WTC11 (cell line): ENCODE measurements around the gene SEC16A. TPM values are rescaled to one million over a fixed set of nuclear protein-coding genes. Genes with fewer than 3 reads are reported as not detected.

ENCODE experiments used
- ATAC-seq: fragments of 200-7000 bp; cut with Tn5 transposase; 2 replicates; pipeline ENCODE4 v1.10.0; 2021; ENCODE audit warnings: mild to moderate bottlenecking, moderate library complexity
- CTCF ChIA-PET: fragments of 300-600 bp; sonication (Branson Sonifier 250); formaldehyde crosslinking; loops from one replicate; lab custom pipeline; 2021; ENCODE audit warnings: antibody characterized with exemption; lab: Charles Lee
- POLR2A ChIA-PET: fragments of 350-600 bp; sonication (Branson Sonifier 250); formaldehyde crosslinking; loops from one replicate; lab custom pipeline; 2021; ENCODE audit warnings: antibody characterized with exemption; lab: Charles Lee
- DNase-seq: peaks from one replicate; pipeline ENCODE4 v3.0.0; 2021; ENCODE audit warnings: low spot score
- H3K27ac Mint-ChIP-seq: 2 replicates; pipeline ENCODE4 v1.8.0; 2021; ENCODE audit warnings: mixed read lengths
- H3K27me3 Mint-ChIP-seq: 2 replicates; pipeline ENCODE4 v1.8.0; 2021; ENCODE audit warnings: low read depth, mild to moderate bottlenecking, moderate library complexity, mixed read lengths
- H3K36me3 Mint-ChIP-seq: 2 replicates; pipeline ENCODE4 v1.8.0; 2021; ENCODE audit warnings: mixed read lengths
- H3K4me1 Mint-ChIP-seq: 2 replicates; pipeline ENCODE4 v1.8.0; 2022; ENCODE audit warnings: mixed read lengths
- H3K4me3 Mint-ChIP-seq: 2 replicates; pipeline ENCODE4 v1.8.0; 2021; ENCODE audit warnings: mild to moderate bottlenecking, moderate library complexity, mixed read lengths
- H3K9me3 Mint-ChIP-seq: 2 replicates; pipeline ENCODE4 v1.8.0; 2021; ENCODE audit warnings: mixed read lengths
- HMGA2 ChIP-seq: fragments of 250-450 bp; sonication (Bioruptor Pico); IDR thresholded peaks from 2 replicates; pipeline ENCODE4 v1.4.0; 2021; ENCODE audit warnings: mild to moderate bottlenecking, moderate library complexity
- IRF2 ChIP-seq: sonication (generic); formaldehyde crosslinking; IDR thresholded peaks from 2 replicates; pipeline ENCODE4 v1.8.0; 2022; ENCODE audit warnings: low read depth, missing genetic modification reagents, borderline replicate concordance
- JUN ChIP-seq: sonication (generic); formaldehyde crosslinking; IDR thresholded peaks from 2 replicates; pipeline ENCODE4 v1.8.0; 2023; ENCODE audit warnings: mild to moderate bottlenecking, missing genetic modification reagents
- MXD4 ChIP-seq: fragments of 250-450 bp; sonication (Bioruptor Pico); IDR thresholded peaks from 2 replicates; pipeline ENCODE4 v1.8.0; 2021; ENCODE audit warnings: mild to moderate bottlenecking, moderate library complexity, borderline replicate concordance
- NR3C1 ChIP-seq: sonication (generic); formaldehyde crosslinking; conservative IDR thresholded peaks from 2 replicates; pipeline ENCODE4 v1.8.1; 2023; ENCODE audit warnings: low read depth, mild to moderate bottlenecking, missing genetic modification reagents
- OVOL2 ChIP-seq: fragments of 250-450 bp; sonication (Bioruptor Pico); IDR thresholded peaks from 2 replicates; pipeline ENCODE4 v1.9.0; 2021; ENCODE audit warnings: mild to moderate bottlenecking, borderline replicate concordance
- RORB ChIP-seq: fragments of 250-450 bp; sonication (Bioruptor Pico); IDR thresholded peaks from 2 replicates; pipeline ENCODE4 v1.9.0; 2021; ENCODE audit warnings: mild to moderate bottlenecking
- ZBTB21 ChIP-seq: sonication (generic); formaldehyde crosslinking; IDR thresholded peaks from 2 replicates; pipeline ENCODE4 v1.8.1; 2023; ENCODE audit warnings: mild to moderate bottlenecking, missing genetic modification reagents, borderline replicate concordance
- ZNF416 ChIP-seq: fragments of 250-450 bp; sonication (Bioruptor Pico); IDR thresholded peaks from 2 replicates; pipeline ENCODE4 v1.9.0; 2021; ENCODE audit warnings: mild to moderate bottlenecking, inconsistent platforms
- ZNF423 ChIP-seq: fragments of 250-450 bp; sonication (Bioruptor Pico); IDR thresholded peaks from 2 replicates; pipeline ENCODE4 v2.1.2; 2022; ENCODE audit warnings: mild to moderate bottlenecking, moderate library complexity
- total RNA-seq: library from RNA; stranded (reverse); gene quantifications from 3 replicates; pipeline ENCODE4 v1.2.3, GENCODE V29; 2021
- TF ChIP-seq, protein P1 (sequence below): fragments of 200-600 bp; IDR thresholded peaks from 2 replicates; pipeline ENCODE4 v1.8.0; 2022; ENCODE audit warnings: antibody characterized with exemption
- TF ChIP-seq, protein P2 (sequence below): fragments of 250-450 bp; sonication (Bioruptor Pico); IDR thresholded peaks from 2 replicates; pipeline ENCODE4 v1.9.0; 2021; ENCODE audit warnings: moderate library complexity, mild to moderate bottlenecking, inconsistent platforms, borderline replicate concordance
- TF ChIP-seq, protein P3 (sequence below): sonication (generic); formaldehyde crosslinking; IDR thresholded peaks from 2 replicates; pipeline ENCODE4 v1.8.1; 2022; ENCODE audit warnings: low read depth, missing genetic modification reagents, borderline replicate concordance
- TF ChIP-seq, protein P4 (sequence below): sonication (generic); formaldehyde crosslinking; IDR thresholded peaks from 2 replicates; pipeline ENCODE4 v1.8.1; 2023; ENCODE audit warnings: mild to moderate bottlenecking, missing genetic modification reagents, moderate library complexity
- TF ChIP-seq, protein P5 (sequence below): sonication (generic); formaldehyde crosslinking; IDR thresholded peaks from 2 replicates; pipeline ENCODE4 v1.8.1; 2022; ENCODE audit warnings: mild to moderate bottlenecking, missing genetic modification reagents, moderate library complexity, borderline replicate concordance
- TF ChIP-seq, protein P6 (sequence below): sonication (generic); formaldehyde crosslinking; IDR thresholded peaks from 2 replicates; pipeline ENCODE4 v1.8.1; 2023; ENCODE audit warnings: mild to moderate bottlenecking, missing genetic modification reagents
- TF ChIP-seq, protein P7 (sequence below): sonication (generic); formaldehyde crosslinking; IDR thresholded peaks from 2 replicates; pipeline ENCODE4 v1.8.1; 2022; ENCODE audit warnings: mild to moderate bottlenecking, moderate library complexity, missing genetic modification reagents
- TF ChIP-seq, protein P8 (sequence below): sonication (generic); formaldehyde crosslinking; IDR thresholded peaks from 2 replicates; pipeline ENCODE4 v1.8.0; 2022; ENCODE audit warnings: mild to moderate bottlenecking, missing genetic modification reagents

The SEC16A gene
- total RNA-seq, 1 experiment from 2014 or later, result 70.9 TPM

DNA sequence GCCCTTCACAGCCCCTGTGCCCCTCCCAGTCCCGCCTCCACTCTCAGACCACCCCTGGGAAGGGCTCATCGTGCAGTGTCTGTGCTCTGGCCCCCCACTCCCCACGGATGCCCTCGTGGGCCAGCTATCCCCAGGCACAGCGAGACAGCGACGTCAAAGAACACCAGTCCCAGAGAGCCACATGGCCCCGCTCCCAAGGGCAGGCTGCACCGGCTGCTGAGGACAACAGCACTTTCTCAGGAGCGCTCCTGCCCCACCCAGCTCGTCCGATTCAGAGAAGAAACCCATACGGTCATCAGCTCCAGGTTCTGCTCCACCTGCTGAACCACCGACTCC, 78.1 kb downstream of the SEC16A start:
- Mint-ChIP-seq H3K27ac (no peak overlapping the region; the same call in 1 of the 2 replicates), H3K4me3 (no peak overlapping the region), H3K36me3 (peaks cover 59% of the 10 kb centered on the region), H3K27me3 (no peaks in the 10 kb centered on the region), H3K4me1 (peaks cover 14% of the 10 kb centered on the region)
- TF ChIP-seq, protein P1, sequence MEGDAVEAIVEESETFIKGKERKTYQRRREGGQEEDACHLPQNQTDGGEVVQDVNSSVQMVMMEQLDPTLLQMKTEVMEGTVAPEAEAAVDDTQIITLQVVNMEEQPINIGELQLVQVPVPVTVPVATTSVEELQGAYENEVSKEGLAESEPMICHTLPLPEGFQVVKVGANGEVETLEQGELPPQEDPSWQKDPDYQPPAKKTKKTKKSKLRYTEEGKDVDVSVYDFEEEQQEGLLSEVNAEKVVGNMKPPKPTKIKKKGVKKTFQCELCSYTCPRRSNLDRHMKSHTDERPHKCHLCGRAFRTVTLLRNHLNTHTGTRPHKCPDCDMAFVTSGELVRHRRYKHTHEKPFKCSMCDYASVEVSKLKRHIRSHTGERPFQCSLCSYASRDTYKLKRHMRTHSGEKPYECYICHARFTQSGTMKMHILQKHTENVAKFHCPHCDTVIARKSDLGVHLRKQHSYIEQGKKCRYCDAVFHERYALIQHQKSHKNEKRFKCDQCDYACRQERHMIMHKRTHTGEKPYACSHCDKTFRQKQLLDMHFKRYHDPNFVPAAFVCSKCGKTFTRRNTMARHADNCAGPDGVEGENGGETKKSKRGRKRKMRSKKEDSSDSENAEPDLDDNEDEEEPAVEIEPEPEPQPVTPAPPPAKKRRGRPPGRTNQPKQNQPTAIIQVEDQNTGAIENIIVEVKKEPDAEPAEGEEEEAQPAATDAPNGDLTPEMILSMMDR, result no peak
- TF ChIP-seq MXD4 (CRISPR knock-in tag) (no peak), ZBTB21 (no peak), ZNF423 (no peak), OVOL2 (no peak), IRF2 (CRISPR knock-in tag) (no peak), NR3C1 (CRISPR knock-in tag) (no peak), RORB (CRISPR knock-in tag) (no peak), HMGA2 (CRISPR knock-in tag) (no peak), ZNF416 (CRISPR knock-in tag) (no peak), JUN (CRISPR knock-in tag) (no peak)
- TF ChIP-seq, protein P2, sequence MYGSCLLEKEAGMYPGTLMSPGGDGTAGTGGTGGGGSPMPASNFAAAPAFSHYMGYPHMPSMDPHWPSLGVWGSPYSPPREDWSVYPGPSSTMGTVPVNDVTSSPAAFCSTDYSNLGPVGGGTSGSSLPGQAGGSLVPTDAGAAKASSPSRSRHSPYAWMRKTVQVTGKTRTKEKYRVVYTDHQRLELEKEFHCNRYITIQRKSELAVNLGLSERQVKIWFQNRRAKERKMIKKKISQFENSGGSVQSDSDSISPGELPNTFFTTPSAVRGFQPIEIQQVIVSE (CRISPR knock-in tag), result no peak
- TF ChIP-seq, protein P3, sequence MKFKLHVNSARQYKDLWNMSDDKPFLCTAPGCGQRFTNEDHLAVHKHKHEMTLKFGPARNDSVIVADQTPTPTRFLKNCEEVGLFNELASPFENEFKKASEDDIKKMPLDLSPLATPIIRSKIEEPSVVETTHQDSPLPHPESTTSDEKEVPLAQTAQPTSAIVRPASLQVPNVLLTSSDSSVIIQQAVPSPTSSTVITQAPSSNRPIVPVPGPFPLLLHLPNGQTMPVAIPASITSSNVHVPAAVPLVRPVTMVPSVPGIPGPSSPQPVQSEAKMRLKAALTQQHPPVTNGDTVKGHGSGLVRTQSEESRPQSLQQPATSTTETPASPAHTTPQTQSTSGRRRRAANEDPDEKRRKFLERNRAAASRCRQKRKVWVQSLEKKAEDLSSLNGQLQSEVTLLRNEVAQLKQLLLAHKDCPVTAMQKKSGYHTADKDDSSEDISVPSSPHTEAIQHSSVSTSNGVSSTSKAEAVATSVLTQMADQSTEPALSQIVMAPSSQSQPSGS (CRISPR knock-in tag), result no peak
- TF ChIP-seq, protein P4, sequence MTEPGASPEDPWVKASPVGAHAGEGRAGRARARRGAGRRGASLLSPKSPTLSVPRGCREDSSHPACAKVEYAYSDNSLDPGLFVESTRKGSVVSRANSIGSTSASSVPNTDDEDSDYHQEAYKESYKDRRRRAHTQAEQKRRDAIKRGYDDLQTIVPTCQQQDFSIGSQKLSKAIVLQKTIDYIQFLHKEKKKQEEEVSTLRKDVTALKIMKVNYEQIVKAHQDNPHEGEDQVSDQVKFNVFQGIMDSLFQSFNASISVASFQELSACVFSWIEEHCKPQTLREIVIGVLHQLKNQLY (CRISPR knock-in tag), result no peak
- TF ChIP-seq, protein P5, sequence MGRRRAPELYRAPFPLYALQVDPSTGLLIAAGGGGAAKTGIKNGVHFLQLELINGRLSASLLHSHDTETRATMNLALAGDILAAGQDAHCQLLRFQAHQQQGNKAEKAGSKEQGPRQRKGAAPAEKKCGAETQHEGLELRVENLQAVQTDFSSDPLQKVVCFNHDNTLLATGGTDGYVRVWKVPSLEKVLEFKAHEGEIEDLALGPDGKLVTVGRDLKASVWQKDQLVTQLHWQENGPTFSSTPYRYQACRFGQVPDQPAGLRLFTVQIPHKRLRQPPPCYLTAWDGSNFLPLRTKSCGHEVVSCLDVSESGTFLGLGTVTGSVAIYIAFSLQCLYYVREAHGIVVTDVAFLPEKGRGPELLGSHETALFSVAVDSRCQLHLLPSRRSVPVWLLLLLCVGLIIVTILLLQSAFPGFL, result no peak
- TF ChIP-seq, protein P6, sequence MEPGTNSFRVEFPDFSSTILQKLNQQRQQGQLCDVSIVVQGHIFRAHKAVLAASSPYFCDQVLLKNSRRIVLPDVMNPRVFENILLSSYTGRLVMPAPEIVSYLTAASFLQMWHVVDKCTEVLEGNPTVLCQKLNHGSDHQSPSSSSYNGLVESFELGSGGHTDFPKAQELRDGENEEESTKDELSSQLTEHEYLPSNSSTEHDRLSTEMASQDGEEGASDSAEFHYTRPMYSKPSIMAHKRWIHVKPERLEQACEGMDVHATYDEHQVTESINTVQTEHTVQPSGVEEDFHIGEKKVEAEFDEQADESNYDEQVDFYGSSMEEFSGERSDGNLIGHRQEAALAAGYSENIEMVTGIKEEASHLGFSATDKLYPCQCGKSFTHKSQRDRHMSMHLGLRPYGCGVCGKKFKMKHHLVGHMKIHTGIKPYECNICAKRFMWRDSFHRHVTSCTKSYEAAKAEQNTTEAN, result no peak
- TF ChIP-seq, protein P7, sequence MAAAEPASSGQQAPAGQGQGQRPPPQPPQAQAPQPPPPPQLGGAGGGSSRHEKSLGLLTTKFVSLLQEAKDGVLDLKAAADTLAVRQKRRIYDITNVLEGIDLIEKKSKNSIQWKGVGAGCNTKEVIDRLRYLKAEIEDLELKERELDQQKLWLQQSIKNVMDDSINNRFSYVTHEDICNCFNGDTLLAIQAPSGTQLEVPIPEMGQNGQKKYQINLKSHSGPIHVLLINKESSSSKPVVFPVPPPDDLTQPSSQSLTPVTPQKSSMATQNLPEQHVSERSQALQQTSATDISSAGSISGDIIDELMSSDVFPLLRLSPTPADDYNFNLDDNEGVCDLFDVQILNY, result no peak
- TF ChIP-seq, protein P8, sequence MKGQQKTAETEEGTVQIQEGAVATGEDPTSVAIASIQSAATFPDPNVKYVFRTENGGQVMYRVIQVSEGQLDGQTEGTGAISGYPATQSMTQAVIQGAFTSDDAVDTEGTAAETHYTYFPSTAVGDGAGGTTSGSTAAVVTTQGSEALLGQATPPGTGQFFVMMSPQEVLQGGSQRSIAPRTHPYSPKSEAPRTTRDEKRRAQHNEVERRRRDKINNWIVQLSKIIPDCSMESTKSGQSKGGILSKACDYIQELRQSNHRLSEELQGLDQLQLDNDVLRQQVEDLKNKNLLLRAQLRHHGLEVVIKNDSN (CRISPR knock-in tag), result no peak
- TF ChIP-seq, all 79 proteins: peak for 0
- ATAC-seq (no peak), DNase-seq (no peak)
- CTCF ChIA-PET, result interaction anchor here (1.6 kb wide), 1 partner anchor 59 kb away, joined by 3 read pairs; no protein-coding TSS in a partner anchor
- POLR2A ChIA-PET, result no interaction called here
- no peaks in the 10 kb centered on the region for H3K9me3 Mint-ChIP-seq
